Measurements from ENCODE around the gene ZNF438.
"Not testable (repeated sequence)": the region's sequence is repeated elsewhere in the genome, so short reads cannot be mapped to it uniquely, and the experiment has no call there.

ZNF438 gene

GRCh38 chr10:30983209-30983608 lies 48.5 kb downstream of the ZNF438 start:
- DNase-seq: not testable (repeated sequence)

DNA sequence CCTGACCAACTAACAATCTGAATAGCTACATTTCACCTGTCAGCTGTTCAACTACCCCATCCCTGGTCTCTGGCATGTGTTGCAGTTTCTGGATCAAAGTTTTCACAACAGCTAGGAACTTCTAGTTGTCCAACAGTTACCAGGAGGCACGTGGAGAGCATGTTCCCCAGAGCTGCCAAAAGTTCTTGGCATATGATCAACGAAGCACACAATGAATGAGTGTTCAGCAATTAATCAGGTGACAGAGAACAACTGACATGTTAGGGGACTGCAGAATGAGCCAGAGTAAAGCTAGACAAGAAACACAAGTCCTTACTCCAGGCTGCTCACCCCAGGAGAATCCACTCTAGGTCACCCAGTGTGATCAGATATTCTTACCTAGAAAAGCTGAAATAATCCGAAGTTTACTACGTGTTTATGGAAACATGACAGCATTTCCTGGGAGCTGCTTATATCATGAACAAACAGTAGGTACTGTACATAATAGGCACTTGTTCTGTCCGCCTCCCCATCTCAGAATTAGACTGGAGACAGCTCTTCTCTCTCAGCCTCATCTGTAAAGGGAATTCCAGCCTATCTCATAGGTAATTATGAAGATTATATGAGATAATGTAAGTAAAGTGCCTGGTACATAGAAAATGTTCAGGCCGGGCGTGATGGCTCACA lies 50.6 kb downstream of the ZNF438 start:
- peak; percentile 54 for DNase-seq

DNA sequence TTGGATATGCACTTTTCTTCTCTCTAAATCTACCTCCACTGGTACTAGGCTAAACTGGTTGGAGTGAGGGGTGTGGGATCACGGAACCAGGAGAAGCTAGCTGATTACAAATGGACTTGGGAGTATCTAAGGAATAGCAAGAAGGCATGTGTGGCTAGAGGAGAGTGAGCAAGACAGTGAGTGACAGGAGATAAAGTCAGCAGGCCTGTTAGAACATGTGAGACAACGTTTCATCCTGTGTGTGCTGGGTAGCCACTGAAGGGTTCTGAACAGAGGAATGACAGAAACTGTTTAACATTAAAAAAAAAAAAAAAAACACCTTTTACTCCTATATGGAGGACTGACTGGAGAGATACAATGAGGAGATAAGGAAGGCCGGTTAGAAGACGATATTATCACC lies 51.7 kb downstream of the ZNF438 start:
- no peak for DNase-seq

DNA sequence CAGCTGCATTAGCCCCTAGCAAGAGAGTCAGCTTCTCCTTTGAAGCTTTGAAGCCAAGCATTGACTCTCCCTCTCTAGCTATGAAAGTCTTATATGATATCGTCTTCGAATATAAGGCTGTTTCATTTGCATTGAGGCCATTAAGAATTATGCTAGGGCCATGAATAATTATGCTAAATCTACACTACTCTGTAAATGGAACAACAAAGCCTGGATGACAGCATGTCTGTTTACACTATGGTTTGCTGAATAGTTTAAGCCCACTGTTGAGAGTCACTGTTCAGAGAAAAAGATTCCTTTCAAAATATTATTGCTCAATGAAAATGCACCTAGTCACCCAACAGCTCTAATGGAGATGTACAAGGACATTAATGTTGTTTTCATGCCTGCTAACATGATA lies 52.8 kb downstream of the ZNF438 start:
- DNase-seq: no peak

- no peak for DNase-seq
Measured at GRCh38 chr10:30977385-30977784, 54.3 kb downstream of the ZNF438 start.

GRCh38 chr10:30974773-30975415 lies 56.8 kb downstream of the ZNF438 start:
- no peak for DNase-seq

DNA sequence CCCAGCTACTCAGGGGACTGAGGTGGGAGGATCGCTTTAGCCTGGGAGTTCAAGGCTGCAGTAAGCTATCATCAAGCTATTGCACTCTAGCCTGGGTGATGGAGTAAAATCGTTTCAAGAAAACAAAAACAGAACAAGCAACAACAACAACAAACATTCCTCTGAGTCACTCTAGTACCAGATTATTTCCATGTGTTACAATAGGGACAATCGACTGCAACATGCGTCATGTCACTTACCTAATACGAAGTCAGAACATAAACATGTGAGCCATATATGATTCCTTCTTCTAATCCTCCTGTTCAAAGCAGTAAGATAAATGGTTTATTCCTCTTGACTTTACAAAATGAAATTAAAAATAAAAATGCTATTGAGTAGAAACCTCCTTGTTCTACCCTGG lies 57.3 kb downstream of the ZNF438 start:
- DNase-seq: no peak

GRCh38 chr10:30973737-30974136 lies 57.9 kb downstream of the ZNF438 start:
- no peak for DNase-seq

DNA sequence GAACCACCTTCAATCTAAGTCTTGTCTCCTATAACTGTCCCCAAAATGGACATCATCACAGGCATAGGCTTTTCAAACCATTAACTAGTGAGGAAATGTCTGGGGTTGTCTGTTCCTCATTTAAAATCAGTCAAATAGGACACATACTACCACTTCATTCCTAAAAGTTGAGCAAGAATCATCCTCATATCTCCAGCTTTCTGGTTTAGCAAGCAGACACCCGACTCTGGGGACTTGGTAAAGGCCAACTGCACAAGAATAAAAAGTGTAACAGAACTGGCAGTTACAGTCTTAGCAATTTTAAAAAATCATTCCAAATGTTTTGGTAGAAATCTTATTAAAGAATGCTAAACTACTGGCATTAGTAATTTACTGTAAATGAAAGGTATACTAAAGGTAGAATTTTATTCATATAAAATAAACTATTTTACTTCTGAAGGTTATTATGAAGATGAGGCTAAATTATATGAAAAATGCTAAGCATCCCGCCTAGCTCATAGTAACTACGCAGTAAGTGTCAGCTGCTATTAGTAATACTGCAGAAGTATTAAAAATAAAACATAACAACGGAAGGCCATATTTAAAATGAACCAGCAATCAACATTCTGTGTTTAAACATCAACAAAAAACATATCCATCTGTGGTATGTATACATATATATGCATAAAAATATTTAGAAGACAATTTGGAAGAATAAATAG lies 60.8 kb downstream of the ZNF438 start:
- no peak for DNase-seq

DNA sequence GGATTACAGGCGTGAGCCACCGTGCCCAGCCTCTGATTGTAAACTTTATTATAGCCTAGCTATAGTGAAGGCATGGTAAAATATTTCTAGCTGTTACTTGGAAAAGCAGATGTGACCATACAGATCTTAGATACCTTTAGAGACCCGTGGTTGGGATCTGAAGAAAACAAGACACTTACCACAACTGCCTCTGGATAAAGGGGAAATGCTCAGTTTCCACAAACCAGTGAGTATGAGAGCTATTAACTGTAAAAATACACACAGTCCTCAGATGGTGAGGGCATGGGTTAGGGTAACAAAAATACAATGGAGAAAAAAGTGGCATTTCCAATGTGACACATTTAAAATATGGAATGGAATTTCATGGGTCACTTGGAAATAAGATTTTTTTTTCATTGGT lies 63.0 kb downstream of the ZNF438 start:
- DNase-seq: no peak

DNA sequence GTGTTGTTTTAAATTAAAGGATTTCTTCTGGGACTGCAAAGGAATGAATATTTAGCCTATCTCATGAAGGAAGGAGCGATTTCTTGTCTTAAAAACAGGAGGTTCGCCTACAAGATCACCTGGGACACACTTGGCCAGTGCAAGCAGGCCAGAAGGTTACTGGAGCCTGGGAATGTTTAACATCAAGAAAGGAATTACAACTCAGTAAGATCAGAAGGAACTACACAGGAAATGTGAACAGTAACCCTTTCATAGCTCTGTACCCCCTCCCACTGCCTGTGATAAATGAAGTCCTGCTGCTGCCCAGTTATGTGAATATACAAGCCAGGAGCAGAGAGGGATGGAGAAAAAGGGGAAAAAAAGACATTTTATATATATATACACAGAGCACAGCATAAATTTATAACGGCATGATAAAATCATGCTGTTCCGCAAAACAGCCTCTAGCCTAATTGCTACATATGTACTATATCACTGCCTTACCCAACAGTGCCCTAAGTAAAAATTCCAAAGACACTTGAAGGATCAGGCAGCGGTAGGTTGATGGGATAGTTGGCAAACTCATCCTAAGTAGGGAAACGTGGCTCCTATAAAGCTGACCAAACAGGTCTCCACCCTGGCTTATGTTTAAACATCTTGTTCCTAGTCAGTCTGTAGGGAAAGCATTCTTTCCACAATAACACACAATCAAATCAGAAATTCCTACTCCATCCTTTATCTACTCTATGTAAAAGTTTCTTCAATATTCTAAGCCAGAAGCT lies 63.8 kb downstream of the ZNF438 start:
- peak; percentile 46 for DNase-seq

DNA sequence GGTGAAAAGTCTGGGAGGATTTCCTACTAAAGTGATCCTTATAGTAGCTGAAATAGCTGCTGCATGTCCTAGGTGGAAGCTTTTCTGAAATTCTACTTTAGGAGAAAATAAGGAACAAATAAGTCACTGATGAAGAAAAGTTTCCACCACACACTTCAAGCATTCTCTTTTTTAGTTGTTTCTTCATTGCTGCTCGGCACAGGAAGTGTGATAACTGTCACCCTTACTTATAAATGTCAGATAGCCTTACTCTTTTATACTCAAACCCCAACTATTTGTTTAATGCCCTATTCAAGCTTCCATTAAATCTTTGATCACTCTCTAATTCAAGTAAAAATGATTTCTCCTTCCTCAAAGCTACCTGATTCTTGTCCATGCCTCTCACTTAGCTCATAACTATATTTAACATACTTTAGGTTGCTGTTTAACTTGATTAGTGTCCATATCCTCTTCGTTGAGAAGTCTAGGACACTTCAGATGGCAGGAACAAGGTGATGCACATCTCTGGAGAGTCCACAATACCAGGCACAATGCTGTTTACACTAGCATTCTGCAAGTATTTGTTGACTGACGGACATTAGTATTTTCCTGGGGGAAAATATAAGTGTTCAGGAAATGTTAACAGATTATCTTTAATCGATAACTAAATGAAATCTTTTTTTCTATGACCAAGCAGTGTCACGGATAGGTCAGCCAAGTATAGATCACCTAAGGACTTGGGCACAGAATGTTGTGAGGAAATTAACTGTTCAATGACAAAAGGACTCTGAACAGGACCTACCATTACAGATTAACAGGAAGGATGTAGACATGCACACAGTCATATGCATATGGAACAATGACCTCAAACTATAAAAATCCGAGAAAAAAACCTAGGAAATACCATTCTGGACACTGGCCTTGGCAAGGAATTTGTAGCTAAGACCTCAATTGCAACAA lies 67.4 kb downstream of the ZNF438 start:
- no peak for DNase-seq

- DNase-seq: no peak
Measured at GRCh38 chr10:30962522-30962921, 69.1 kb downstream of the ZNF438 start.

DNA sequence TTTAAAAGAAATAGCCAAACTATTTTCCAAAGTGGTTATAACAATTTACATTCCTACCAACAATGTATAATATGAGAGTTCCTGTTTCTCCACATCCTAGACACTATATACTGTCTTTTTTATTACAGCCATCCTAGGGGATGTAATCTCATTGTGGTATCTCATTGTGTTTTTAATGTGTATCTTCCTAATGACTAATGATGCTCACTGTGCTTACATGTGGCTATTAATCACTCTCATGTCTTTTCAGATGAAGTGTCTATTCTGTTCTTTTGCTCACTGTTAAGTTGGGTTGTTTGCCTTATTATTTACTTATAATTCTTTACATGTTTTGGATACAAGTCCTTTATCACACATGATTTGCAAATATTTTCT lies 71.8 kb downstream of the ZNF438 start:
- no peak for DNase-seq

DNA sequence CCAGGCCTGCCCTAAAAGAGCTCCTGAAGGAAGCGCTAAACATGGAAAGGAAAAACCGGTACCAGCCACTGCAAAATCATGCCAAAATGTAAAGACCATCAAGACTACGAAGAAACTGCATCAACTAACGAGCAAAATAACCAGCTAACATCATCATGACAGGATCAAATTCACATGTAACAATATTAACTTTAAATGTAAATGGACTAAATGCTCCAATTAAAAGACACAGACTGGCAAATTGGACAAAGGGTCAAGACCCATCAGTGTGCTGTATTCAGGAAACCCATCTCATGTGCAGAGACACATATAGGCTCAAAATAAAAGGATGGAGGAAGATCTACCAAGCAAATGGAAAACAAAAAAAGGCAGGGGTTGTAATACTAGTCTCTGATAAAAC lies 82.4 kb downstream of the ZNF438 start:
- DNase-seq: not testable (repeated sequence)

- DNase-seq: no peak
Measured at GRCh38 chr10:30944005-30944404, 87.7 kb downstream of the ZNF438 start.

- no peak for DNase-seq
Measured at GRCh38 chr10:30943451-30943850, 88.2 kb downstream of the ZNF438 start.

DNA sequence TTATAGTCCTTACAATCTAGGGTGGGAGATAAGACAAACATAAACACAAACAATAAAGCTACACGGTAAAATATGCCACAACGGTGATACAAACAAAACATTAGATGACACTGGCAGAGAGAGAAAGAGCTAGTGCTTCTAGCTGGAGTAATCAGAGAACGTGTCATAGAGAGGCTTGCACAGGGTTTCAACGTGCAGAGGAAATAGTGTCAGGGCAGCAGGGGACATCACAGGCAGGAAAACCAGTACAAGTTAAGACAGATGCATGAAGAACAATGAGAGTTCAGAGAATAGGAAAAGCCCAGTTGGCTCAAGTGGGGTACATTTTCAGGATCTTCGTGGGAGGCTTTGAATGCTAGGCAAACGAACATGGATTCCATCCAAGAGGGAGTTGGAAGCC lies 91.4 kb downstream of the ZNF438 start:
- no peak for DNase-seq

GRCh38 chr10:30939643-30940251 lies 91.9 kb downstream of the ZNF438 start:
- no peak for DNase-seq

DNA sequence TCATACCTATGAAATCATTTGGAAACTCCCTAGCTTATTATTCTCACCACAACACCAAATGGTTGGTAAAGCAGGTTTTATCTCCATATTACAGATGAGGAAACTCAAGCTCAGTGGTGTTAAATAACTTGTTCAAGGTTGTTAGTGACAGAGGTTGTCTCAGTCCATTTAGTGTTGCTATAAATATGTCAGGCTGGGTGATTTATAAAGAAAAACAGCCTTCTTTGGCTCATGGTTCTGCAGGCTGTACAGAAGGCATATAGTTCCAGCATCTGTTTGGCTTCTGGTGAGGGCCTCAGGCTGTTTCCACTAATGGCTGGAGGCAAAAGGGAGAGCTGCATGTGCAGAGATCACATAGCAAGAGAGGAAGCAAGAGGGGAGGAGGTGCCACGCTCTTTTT lies 96.6 kb downstream of the ZNF438 start:
- no peak for DNase-seq

DNA sequence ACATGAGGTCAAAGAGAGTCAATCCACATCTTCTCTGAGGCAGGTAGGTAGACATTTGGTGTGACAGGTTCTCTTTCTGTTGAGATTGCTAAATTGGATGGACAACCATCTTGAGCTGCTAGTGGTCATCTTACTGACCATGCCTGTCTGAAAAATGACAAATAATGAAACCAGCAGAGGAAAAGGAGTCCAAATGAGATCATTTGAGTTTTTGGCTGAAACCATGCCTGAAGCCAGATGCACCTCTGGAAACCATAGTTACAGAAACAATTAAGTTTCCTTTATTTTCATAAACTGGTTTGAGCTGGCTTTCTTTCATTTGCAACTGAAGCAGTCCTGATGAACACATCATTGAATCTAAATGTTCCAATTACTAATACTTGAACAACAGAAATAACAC lies 100.6 kb downstream of the ZNF438 start:
- no peak for DNase-seq

All from left hindlimb (tissue), 1 donor.